Thoracic aorta (tissue), 2 donors: ENCODE measurements around the gene SP9. TPM values are rescaled to one million over a fixed set of nuclear protein-coding genes. Genes with fewer than 3 reads are reported as not detected.

Source experiments
- ATAC-seq: fragments of 150-250 bp; one replicate; pipeline ENCODE4 v1.8.0; 2017; ENCODE audit warnings: low read depth; ENCODE audit not compliant: insufficient number of reproducible peaks, low FRiP score
- DNase-seq: peaks from one replicate; pipeline ENCODE4 v3.0.0-alpha.2; 2020; ENCODE audit warnings: low spot score
- H3K27ac ChIP-seq, 2 donors: fragments of 200-600 bp; sonication (generic); 1 replicate in 1 of 2; 2 replicates in 1 of 2; pipeline ENCODE4 v1.5.1; 2016; ENCODE audit warnings: mild to moderate bottlenecking in 2 of 2, moderate library complexity in 2 of 2
- H3K27me3 ChIP-seq: fragments of 200-600 bp; sonication (generic); replicated peaks from 2 replicates; pipeline ENCODE4 v1.6.0; 2016; ENCODE audit warnings: mild to moderate bottlenecking; ENCODE audit not compliant: insufficient read depth
- H3K36me3 ChIP-seq: fragments of 200-600 bp; sonication (generic); one replicate; pipeline ENCODE4 v1.5.1; 2016
- H3K4me1 ChIP-seq, 2 donors: fragments of 200-600 bp; sonication (generic); 1 replicate in 1 of 2; 2 replicates in 1 of 2; pipeline versions ENCODE4 v1.5.1 to v1.6.0; 2016; ENCODE audit warnings: low read depth in 2 of 2, mild to moderate bottlenecking in 1 of 2; ENCODE audit not compliant: control insufficient read depth in 1 of 2
- H3K4me3 ChIP-seq: fragments of 200-600 bp; sonication (generic); 2 replicates; pipeline ENCODE4 v1.5.1; 2016; ENCODE audit warnings: mild to moderate bottlenecking
- H3K9me3 ChIP-seq: fragments of 200-600 bp; sonication (generic); 2 replicates; pipeline ENCODE4 v1.5.1; 2016
- total RNA-seq, 2 donors: library from RNA; depleted of rRNA; stranded (reverse); fragments of >200 nt; gene quantifications; one replicate each; pipeline versions ENCODE4 v1.1.0 to v1.2.3, GENCODE V29; 2016
- TF ChIP-seq, protein P1 (sequence below): fragments of 200-600 bp; sonication (generic); IDR thresholded peaks from one replicate; pipeline ENCODE4 v1.5.1; 2019; ENCODE audit warnings: antibody characterized with exemption

The SP9 gene
- total RNA-seq, 2 donors from 2014 or later, result not detected

DNA sequence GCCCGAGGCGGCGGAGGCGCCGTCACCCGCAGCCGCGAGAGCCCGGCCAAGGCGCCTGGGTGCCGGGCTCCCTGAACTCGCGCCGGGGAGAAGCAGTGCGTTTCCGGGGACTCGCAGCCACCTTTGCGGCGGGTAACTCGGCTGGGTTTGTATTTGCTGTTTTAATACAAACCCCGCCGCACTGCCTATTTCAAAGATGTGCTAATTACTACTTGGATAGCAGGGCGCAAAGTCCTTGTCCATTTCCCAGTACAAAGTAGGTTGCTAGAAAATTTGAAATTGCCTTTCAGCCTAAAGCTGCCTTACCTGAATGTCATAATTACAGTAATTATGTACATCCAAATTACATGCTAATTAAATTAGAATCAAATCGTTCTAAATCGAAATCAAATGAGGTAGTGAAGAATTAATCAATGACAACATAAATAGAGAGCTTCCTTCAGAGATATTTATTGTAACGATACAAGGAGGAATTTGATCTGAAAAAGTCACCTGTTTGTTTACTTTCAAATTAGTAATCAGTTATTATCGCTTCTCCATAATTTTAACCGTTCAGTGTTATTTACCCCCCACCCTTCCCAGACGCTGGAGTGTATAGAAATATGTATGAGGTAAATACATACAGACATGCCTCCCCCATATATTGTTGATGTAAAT, 8.1 kb downstream of the SP9 start:
- Histone ChIP-seq H3K4me3 (no peak overlapping the region), H3K4me1 (peaks cover 8 to 31% of the 10 kb centered on the region in 2 donors), H3K36me3 (peaks cover 3% of the 10 kb centered on the region), H3K9me3 (no peaks in the 10 kb centered on the region), H3K27me3 (peaks cover 58% of the 10 kb centered on the region), H3K27ac (no peak overlapping the region)
- ATAC-seq (no peak), DNase-seq (no peak)
- TF ChIP-seq, protein P1, sequence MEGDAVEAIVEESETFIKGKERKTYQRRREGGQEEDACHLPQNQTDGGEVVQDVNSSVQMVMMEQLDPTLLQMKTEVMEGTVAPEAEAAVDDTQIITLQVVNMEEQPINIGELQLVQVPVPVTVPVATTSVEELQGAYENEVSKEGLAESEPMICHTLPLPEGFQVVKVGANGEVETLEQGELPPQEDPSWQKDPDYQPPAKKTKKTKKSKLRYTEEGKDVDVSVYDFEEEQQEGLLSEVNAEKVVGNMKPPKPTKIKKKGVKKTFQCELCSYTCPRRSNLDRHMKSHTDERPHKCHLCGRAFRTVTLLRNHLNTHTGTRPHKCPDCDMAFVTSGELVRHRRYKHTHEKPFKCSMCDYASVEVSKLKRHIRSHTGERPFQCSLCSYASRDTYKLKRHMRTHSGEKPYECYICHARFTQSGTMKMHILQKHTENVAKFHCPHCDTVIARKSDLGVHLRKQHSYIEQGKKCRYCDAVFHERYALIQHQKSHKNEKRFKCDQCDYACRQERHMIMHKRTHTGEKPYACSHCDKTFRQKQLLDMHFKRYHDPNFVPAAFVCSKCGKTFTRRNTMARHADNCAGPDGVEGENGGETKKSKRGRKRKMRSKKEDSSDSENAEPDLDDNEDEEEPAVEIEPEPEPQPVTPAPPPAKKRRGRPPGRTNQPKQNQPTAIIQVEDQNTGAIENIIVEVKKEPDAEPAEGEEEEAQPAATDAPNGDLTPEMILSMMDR, result no peak

DNA sequence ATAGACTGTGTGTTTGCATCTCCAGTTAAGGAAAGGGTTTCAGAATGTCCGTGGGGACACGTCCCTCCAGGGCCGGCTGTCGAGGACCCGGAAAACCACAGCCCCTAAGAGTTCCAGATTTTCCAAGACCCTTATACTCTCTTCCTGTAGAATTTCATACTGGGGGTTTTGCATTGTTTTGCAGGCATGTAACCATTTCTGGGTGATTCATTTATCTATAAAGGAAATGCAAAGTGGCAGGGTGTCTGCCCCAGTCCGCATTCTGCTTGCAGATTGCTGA, 8.5 kb downstream of the SP9 start:
- Histone ChIP-seq H3K4me1 (peaks cover 8 to 27% of the 10 kb centered on the region in 2 donors), H3K27ac (no peak overlapping the region), H3K27me3 (peaks cover 53% of the 10 kb centered on the region), H3K9me3 (no peaks in the 10 kb centered on the region), H3K4me3 (no peak overlapping the region), H3K36me3 (peaks cover 4% of the 10 kb centered on the region)
- DNase-seq (no peak), ATAC-seq (no peak)
- TF ChIP-seq, protein P1, result no peak

DNA sequence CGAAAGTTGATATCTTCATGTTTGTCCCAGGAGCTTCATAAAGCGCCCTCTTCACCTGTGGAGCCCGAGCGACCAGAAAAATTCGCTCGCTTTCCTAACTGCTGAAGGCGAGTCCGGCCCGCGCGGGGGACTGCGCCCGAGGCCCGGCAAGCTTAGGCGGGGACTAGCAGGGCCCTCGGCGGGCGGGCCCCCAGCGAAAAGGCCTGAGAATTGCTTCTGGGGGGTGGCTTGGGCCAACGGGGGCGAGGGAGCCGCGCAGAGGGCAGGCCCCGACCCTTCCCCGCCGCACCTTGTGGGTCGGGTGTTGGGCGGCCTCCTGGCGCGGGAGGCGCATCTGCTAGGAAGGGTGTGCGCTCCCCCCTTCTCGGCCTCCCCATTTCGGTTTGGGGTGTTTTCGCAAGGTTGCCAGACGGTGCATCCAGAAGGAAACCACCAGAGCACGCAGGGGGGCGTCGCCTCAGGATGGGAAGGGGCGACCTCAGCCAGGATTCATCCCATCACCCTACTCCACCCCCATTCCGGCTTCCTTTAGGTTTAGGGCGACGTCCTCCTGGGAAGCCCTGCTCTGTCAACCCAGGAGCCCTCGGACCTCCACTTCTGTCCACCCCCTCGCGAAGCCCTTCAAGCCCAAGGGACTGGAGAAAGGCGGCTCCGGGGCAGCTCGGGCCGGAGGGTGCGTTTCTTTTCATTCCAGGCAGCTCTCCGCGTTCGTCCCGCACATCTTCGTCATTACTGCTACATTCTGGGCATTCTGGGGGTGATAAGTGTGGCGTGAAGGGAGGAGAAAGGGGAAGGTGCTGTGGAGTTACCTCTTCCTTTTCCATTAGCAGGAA, 9.1 kb downstream of the SP9 start:
- Histone ChIP-seq H3K27ac (peak overlapping the region in 1 of 2 donors; percentile 39), H3K4me1 (peaks cover 8 to 27% of the 10 kb centered on the region in 2 donors), H3K9me3 (no peaks in the 10 kb centered on the region), H3K27me3 (peaks cover 47% of the 10 kb centered on the region), H3K36me3 (peaks cover 9% of the 10 kb centered on the region), H3K4me3 (no peak overlapping the region)
- TF ChIP-seq, protein P1, result no peak
- no peak for DNase-seq
- ATAC-seq, result no peak

DNA sequence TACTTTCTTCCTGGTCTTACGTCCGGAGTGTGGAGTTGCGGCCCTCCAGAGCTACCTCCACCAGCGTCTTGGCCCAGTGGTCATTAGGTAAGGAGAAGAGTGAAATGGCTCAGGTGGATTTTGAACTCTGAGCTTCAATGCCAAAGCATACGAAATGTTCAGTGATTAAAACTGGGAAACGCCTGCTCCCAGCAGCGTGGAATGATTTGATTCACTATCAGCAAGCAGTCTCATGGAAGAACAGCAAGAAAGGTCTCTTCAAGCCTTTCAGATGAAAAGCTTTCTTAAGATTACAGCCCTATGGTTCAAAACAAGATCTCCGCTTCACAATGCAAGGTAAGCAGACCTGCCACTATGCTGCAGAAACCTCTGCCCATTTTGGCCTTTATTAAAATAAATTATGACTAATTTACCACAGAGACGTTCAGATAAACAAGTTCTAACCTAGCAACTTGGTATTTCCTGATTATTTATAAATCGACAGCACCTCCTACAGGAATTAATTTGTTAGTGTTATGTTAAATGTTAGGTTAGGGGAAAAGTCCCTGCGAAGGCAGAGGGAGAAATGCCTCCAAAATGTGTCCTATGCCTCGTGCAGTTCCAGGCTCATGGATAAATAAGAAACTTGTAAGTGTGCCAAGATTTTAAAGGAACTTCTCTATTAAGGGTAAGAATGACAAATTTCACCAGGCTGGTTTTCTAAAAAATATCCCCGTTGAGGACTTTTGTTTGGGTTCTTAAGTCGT, 10.1 kb downstream of the SP9 start:
- DNase-seq (no peak), ATAC-seq (no peak)
- no peak overlapping the region for H3K4me3 ChIP-seq
- peaks cover 8 to 25% of the 10 kb centered on the region in 2 donors for H3K4me1 ChIP-seq
- TF ChIP-seq, protein P1, result no peak
- H3K27ac ChIP-seq, result no peak overlapping the region
- peaks cover 37% of the 10 kb centered on the region for H3K27me3 ChIP-seq
- peaks cover 10% of the 10 kb centered on the region for H3K36me3 ChIP-seq
- H3K9me3 ChIP-seq, result no peaks in the 10 kb centered on the region

DNA sequence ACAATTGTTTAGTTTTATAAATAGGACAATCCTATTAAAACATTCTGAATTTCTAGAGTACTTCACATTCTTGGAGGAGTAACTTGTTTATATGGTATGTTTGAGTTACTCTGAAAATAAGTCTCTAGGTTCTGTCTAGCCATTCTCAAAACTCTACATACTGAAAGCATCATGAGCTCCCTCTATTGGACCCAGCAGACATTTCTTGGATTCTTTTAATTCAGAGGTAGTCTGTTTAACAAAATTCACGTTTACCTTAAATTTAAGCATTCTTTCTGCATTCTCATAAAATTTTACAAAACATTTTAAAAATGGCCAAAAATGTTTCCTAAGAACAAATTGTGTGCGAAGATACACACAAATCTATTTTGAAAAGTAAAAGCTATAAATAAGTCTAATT, 15.3 kb downstream of the SP9 start:
- Histone ChIP-seq H3K36me3 (peaks cover 13% of the 10 kb centered on the region), H3K4me3 (no peak overlapping the region), H3K27ac (no peak overlapping the region), H3K9me3 (no peaks in the 10 kb centered on the region), H3K27me3 (no peaks in the 10 kb centered on the region), H3K4me1 (no peaks in the 10 kb centered on the region)
- TF ChIP-seq, protein P1, result no peak
- ATAC-seq, result no peak
- no peak for DNase-seq
